Stimulated activated CD8-positive, alpha-beta memory T cell treated with anti-CD3 and anti-CD28 coated beads, Interleukin-7, amount 100 ng/mL, for 1 hour (primary cell): ENCODE data around the gene SOHLH1.
"Not testable (repeated sequence)": the region's sequence is repeated elsewhere in the genome, so short reads cannot be mapped to it uniquely, and the experiment has no call there.

Experiments used
- DNase-seq, 2 donors: peaks; one replicate each; pipeline ENCODE4 v3.0.0-alpha.2; 2020; ENCODE audit warnings: low read depth in 2 of 2

The SOHLH1 gene

GRCh38 chr9:135678236-135679017 lies 20.9 kb downstream of the SOHLH1 start:
- DNase-seq = no peak

DNA sequence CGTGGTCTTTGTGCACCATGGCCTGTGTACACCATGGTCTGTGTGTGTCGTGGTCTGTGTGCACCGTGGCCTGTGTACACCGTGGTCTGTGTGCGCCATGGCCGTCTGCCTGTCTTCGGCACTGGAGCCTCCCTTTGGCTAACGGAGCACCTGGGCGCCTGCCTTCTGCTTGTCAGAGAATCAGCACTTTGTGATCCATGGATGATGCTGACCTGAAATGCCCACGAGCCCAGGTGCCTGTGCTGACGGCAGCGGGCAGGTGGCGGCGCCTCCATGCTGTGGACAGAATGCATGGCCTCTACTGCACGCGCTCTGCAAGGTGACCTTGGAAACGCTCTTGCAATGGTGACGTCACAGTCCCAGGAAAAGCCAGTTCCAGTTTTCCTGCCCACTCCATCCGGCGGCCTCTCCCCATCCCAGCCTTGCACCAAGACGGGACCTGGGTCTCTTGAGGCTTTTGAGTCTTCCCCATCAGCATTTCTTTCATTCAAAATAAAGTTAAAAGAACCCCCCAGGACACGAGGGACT lies 21.6 kb downstream of the SOHLH1 start:
- no peak for DNase-seq

DNA sequence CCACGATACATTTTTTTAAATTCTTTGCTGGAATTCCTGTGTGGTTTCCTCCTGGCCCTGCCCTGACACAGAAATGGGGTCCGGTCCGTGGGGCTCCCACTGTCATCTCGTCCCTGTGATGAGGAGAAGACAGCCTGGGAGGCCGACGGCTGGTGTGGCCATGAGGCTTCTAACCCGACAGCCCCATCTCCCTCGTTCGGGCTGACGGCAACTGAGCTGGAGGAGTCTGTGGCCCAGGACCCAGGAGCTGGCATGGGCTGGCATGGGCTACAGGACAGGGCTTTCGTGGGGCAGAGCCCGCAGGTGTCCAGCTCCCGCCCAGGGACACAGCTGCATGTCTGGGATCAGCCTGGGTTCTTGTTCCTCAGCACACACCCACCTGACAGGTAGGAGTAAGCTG lies 22.4 kb downstream of the SOHLH1 start:
- no peak for DNase-seq

GRCh38 chr9:135674977-135675376 lies 24.3 kb downstream of the SOHLH1 start:
- no peak for DNase-seq

GRCh38 chr9:135673941-135674340 lies 25.3 kb downstream of the SOHLH1 start:
- no peak for DNase-seq

DNA sequence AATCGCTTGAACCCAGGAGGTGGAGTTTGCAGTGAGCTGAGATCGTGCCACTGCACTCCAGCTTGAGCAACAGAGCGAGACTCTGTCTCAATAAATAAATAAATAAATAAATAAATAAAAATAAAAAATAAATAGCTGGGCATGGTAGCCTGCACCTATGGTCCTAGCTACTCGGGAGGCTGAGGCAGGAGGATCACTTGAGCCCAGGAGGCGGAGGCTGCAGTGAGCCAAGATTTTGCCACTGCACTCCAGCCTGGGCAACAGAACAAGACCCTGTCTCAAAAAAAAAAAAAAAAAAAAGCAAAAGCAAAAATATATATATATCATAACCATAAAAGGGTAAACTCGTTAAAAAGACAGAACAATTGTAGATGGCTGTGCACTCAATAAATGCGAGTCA lies 26.5 kb downstream of the SOHLH1 start:
- not testable (repeated sequence) for DNase-seq

GRCh38 chr9:135671591-135672041 lies 27.7 kb downstream of the SOHLH1 start:
- DNase-seq = no peak

- no peak for DNase-seq
Measured at GRCh38 chr9:135670721-135671590, 28.3 kb downstream of the SOHLH1 start.

GRCh38 chr9:135669616-135670285 lies 29.5 kb downstream of the SOHLH1 start:
- DNase-seq = no peak

- not testable (repeated sequence) for DNase-seq
Measured at GRCh38 chr9:135669018-135669417, 30.3 kb downstream of the SOHLH1 start.

GRCh38 chr9:135667463-135668001 lies 31.7 kb downstream of the SOHLH1 start:
- DNase-seq = no peak

DNA sequence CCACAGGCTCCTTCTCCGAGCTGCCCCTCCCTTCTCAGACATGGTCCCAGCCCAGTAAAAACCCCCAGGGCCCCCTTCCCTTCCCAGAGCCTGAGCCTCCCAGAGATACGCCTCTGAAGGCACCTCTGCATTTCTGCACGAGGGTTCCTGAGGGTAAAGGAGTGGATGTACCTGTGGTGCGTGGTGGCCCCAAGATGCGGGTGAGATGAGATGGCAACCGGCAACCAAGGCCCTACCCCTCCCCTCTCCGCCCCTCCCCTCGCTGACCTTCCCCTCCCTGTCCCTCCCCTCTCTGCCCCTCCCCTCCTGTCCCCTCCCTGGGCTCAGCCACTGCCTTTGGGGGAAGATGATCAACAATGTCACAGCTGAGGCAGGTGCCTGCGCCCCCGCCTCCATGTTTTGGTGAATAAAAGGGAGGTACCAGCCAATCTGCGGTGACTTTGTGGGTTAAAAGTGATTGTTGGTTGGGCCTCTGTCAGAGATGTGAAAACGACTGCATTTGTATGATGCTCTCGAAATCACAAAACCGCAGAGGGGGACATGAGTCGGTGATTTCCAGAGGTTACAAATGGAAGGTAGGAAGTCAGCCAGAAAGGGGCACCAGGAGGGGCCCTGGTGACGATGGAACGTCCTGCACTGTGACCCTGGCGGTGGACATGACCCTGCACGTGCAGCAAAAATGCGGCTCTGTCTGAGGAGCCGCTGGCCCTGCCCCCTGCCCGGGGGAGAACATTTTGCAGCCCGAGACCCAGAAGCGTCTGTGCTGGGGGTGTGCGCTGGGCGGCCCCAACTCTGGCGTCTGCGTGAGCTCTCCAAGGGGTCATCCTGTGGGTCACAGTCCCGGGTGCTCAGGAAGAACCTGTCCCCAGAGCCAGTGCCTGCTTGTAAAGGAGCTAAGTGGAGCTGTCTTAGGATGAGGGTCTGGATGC lies 32.5 kb downstream of the SOHLH1 start:
- no peak for DNase-seq

- DNase-seq = no peak
Measured at GRCh38 chr9:135665795-135666189, 33.5 kb downstream of the SOHLH1 start.

DNA sequence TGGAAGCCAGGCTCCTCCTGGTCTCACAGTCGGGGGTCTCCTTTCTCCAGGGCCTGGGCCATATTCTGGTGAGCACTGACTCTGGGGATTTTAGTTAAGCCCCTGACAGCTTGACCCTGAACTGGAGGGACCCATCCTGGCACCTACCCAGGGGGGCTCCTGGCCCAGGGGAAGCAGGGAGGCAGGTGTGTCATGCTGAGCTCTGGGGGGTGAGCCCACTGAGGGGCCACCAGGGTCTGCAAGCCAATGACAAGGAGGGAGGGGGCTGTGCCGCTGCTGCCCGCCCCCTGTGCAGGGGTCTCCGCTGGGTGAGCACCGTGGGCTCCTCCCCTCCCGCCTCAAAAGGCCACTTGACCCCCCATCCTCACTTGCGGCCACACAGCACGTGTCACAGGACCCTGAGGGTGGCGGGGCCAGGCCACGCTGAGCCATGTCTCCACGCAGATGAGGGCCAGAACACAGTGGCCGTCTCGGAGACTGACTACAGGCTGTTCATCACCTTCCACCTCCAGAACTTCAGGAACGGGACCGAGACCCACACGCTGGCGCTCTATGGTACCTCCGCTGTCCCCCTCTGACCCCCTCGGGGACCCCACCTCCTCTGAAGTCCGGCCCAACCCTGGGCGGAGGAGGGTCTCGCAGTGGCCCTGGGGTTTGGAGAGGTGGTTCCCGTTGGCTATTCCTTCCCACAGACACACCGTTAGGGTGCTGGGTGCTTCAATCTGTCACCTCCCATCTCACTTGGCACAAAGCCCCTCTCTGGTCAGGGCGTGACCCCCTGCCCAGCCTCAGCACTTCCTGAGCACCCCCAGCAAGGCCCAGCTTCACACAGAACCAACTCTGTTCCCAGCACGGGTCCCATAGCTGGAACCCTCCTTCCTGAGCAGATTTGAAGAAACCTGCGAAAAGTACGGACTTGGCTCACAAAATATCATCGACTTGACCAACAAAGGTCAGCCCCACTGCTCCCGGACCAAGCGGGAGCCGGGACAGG lies 34.2 kb downstream of the SOHLH1 start:
- no peak for DNase-seq

GRCh38 chr9:135664266-135664665 lies 35.0 kb downstream of the SOHLH1 start:
- no peak for DNase-seq

- no peak for DNase-seq
Measured at GRCh38 chr9:135663857-135664256, 35.4 kb downstream of the SOHLH1 start.

GRCh38 chr9:135663451-135663770 lies 35.9 kb downstream of the SOHLH1 start:
- DNase-seq = no peak

GRCh38 chr9:135662758-135663450 lies 36.4 kb downstream of the SOHLH1 start, which contains the start of gene LCN9:
LCN9 (plus strand) TSS chr9:135663309; CDS start chr9:135663322, 13 bp downstream.
- DNase-seq = no peak
